G401.6 (cell line): Measurements from ENCODE around the gene CMTM8.
A peak's percentile ranks its signal among the peaks of the same experiment; 100 is the strongest.
"Not testable (repeated sequence)": the region's sequence is repeated elsewhere in the genome, so short reads cannot be mapped to it uniquely, and the experiment has no call there.

Source experiments
- FAIRE-seq: peaks from 2 replicates; lab custom pipeline; 2012; peaks lifted over from hg19 to GRCh38; lab: Jason Lieb, UNC

Gene CMTM8

GRCh38 chr3:32383136-32383711, 144.7 kb downstream of the CMTM8 start:
- no peak for FAIRE-seq

GRCh38 chr3:32384938-32385337, 146.5 kb downstream of the CMTM8 start:
- no peak for FAIRE-seq

- no peak for FAIRE-seq
Observed at GRCh38 chr3:32387512-32387911, 149.0 kb downstream of the CMTM8 start.

- FAIRE-seq = not testable (repeated sequence)
Observed at GRCh38 chr3:32389577-32389976, 151.1 kb downstream of the CMTM8 start.

GRCh38 chr3:32391643-32392535, 153.4 kb downstream of the CMTM8 start, which contains the start of gene CMTM7:
Gene CMTM7, plus strand, starts transcription at chr3:32391853. Its CDS starts 54 bp downstream, at chr3:32391907.
- no peak for FAIRE-seq

GRCh38 chr3:32392536-32393302, 154.2 kb downstream of the CMTM8 start:
- no peak for FAIRE-seq

- FAIRE-seq = no peak
Observed at GRCh38 chr3:32395496-32395895, 157.0 kb downstream of the CMTM8 start.

- FAIRE-seq = no peak
Observed at GRCh38 chr3:32397941-32398340, 159.5 kb downstream of the CMTM8 start.

GRCh38 chr3:32398531-32398930, 160.1 kb downstream of the CMTM8 start:
- FAIRE-seq = no peak

GRCh38 chr3:32399030-32399620, 160.6 kb downstream of the CMTM8 start:
- peak; percentile 91 for FAIRE-seq

GRCh38 chr3:32401126-32401525, 162.6 kb downstream of the CMTM8 start:
- FAIRE-seq = no peak

GRCh38 chr3:32401556-32402081, 163.1 kb downstream of the CMTM8 start:
- FAIRE-seq = no peak

- no peak for FAIRE-seq
Observed at GRCh38 chr3:32403663-32404062, 165.2 kb downstream of the CMTM8 start.

GRCh38 chr3:32404714-32405113, 166.2 kb downstream of the CMTM8 start:
- no peak for FAIRE-seq

- FAIRE-seq = no peak
Observed at GRCh38 chr3:32405155-32405554, 166.7 kb downstream of the CMTM8 start.

GRCh38 chr3:32405711-32406323, 167.3 kb downstream of the CMTM8 start:
- FAIRE-seq = no peak

GRCh38 chr3:32406486-32407408, 168.3 kb downstream of the CMTM8 start:
- FAIRE-seq = no peak

- FAIRE-seq = no peak
Observed at GRCh38 chr3:32410367-32411246, 172.1 kb downstream of the CMTM8 start.

GRCh38 chr3:32411442-32411841, 173.0 kb downstream of the CMTM8 start:
- no peak for FAIRE-seq

- FAIRE-seq = no peak
Observed at GRCh38 chr3:32412887-32413286, 174.4 kb downstream of the CMTM8 start.
